NK-92 (cell line): ENCODE measurements around the gene ZFHX3.
"Not testable (repeated sequence)": the region's sequence is repeated elsewhere in the genome, so short reads cannot be mapped to it uniquely, and the experiment has no call there.

Source experiments
- DNase-seq: peaks from one replicate; lab custom pipeline; 2025; ENCODE audit not compliant: unreplicated experiment; lab: John Stamatoyannopoulos, UW

The ZFHX3 gene, protein sequence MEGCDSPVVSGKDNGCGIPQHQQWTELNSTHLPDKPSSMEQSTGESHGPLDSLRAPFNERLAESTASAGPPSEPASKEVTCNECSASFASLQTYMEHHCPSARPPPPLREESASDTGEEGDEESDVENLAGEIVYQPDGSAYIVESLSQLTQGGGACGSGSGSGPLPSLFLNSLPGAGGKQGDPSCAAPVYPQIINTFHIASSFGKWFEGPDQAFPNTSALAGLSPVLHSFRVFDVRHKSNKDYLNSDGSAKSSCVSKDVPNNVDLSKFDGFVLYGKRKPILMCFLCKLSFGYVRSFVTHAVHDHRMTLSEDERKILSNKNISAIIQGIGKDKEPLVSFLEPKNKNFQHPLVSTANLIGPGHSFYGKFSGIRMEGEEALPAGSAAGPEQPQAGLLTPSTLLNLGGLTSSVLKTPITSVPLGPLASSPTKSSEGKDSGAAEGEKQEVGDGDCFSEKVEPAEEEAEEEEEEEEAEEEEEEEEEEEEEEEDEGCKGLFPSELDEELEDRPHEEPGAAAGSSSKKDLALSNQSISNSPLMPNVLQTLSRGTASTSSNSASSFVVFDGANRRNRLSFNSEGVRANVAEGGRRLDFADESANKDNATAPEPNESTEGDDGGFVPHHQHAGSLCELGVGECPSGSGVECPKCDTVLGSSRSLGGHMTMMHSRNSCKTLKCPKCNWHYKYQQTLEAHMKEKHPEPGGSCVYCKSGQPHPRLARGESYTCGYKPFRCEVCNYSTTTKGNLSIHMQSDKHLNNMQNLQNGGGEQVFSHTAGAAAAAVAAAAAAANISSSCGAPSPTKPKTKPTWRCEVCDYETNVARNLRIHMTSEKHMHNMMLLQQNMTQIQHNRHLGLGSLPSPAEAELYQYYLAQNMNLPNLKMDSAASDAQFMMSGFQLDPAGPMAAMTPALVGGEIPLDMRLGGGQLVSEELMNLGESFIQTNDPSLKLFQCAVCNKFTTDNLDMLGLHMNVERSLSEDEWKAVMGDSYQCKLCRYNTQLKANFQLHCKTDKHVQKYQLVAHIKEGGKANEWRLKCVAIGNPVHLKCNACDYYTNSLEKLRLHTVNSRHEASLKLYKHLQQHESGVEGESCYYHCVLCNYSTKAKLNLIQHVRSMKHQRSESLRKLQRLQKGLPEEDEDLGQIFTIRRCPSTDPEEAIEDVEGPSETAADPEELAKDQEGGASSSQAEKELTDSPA (N-terminal part only)

DNA sequence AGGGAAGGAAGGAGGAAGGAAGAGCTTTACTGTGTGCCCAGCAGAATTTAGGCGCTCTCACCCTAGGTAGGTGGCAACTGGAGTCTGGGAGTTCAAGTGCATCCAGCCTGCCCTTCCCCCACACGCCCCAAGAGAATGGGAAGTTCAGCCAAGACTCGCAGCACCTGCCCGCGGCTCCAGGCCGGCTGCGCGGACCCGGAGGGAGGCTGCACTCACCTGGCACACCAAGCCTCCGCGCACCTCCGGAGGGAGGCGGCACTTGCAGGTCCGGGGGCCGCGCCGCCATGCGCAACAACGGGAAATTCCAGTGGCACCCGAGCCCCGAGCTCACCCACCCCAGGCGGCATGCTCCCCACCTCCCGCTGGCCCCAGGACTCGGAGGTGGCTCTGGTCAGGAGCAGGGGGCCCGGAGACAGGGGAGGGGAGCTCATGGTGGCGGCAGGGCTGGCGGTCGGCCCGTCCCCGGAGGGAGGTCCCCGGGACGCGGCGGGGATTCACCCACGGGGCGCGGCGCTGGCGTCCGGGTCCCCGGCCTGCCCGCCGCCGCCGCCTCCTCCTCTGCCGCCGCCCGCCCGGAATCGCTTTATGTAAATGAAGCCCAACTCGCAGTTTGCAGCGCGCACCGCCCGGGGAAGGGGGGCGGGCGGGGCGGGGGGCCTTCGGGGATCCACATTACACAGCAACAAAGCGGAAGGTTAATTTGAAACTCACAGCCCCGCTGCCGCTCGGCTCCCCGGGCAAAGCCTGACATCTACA lies at the start of gene ZFHX3:
Gene ZFHX3 (minus strand): TSS at position 593 of the 756 bp plus-strand sequence. CDS start 87,983 bp downstream, outside the sequence.
- no peak for DNase-seq

DNA sequence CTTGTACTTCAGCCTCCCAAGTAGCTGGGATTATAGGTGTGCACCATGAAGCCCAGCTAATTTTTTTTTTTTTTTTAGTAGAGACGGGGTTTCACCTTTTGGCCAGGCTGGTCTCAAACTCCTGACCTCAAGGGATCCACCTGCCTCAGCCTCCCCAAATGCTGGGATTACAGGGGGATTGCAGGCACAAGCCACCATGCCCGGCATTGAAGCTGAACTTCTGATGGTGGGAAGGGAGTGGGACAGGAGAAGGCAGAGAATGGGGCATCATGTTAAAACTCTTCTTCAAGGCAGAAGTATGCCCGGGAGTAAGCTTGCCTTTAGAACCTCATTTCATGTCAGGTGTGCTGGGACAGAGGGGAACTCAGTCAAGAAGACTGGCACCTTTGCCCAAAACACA lies 48.6 kb upstream of the ZFHX3 start:
- DNase-seq: no peak

DNA sequence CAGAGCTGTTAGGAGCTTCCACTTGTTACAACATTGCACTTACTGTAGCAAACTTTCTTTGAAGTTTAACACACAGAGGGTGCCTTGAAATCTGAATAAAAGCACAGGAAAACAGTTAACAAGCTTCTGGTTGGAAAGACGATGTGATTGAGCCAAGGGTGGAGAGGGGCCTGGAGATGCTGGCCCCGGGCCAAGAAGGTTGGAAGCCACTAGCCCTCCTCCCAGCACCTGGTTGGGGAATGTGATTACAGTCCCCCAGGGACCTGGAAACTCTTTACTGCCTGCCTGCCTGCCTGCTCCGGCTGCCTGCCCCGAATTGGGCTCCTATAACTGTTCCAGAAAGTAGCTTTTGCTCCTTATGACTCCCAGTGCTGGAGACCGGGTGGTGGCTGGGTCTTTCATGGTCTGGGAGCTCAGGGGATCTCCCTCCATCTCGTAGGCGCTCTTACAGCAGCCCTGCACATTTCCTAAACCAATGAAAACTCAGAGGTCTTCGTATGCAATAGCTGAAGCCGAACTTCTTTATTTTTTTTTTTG lies 48.0 kb upstream of the ZFHX3 start:
- no peak for DNase-seq

DNA sequence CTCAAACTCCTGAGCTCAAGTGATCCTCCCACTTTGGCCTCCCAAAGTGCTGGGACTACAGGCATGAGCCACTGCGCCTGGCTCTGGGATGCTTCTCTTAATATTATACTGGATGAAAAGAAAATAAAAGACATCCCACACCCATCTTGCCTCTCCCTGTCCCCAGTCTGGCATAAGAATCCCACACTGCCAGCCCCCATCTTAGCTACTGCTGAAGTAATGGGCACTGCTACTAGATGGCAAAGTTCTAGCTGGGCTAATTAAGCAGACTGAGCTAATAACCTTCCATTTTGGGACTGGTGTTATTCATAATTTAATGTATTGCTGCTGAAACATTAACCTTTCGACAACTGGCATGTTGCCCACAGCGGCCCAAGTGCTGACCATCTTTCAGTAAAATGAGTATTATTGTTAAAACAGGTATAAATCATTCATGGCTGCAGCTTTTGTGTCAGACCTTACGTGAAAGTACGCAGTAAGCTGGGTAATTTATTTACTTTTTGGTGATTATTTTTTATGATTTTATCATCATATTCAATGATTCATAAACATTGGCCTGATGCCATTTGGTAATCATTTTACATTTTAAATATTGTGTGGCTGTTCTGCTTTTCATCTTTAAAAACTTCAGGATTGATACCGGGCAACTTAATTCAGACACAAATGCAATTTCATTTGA lies 47.4 kb upstream of the ZFHX3 start:
- no peak for DNase-seq

DNA sequence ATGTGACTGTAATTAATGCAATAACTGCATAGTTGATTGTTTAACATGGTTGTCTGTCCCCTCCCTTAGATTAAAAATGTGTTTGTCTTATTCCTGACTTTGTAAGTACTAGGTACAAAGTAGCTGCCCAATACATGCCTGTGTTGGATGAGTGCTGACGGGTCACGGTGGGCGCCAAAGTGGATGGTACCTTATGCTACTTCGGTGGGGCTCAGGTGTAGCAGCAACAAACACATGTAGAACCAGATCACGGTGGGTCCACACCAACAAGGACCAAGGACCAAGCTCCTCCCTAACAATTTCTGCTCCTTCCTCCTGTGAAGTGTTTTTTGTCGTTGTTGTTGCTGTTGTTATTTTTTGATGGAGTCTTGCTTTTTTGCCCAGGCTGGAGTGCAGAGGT lies 46.4 kb upstream of the ZFHX3 start:
- DNase-seq: no peak

DNA sequence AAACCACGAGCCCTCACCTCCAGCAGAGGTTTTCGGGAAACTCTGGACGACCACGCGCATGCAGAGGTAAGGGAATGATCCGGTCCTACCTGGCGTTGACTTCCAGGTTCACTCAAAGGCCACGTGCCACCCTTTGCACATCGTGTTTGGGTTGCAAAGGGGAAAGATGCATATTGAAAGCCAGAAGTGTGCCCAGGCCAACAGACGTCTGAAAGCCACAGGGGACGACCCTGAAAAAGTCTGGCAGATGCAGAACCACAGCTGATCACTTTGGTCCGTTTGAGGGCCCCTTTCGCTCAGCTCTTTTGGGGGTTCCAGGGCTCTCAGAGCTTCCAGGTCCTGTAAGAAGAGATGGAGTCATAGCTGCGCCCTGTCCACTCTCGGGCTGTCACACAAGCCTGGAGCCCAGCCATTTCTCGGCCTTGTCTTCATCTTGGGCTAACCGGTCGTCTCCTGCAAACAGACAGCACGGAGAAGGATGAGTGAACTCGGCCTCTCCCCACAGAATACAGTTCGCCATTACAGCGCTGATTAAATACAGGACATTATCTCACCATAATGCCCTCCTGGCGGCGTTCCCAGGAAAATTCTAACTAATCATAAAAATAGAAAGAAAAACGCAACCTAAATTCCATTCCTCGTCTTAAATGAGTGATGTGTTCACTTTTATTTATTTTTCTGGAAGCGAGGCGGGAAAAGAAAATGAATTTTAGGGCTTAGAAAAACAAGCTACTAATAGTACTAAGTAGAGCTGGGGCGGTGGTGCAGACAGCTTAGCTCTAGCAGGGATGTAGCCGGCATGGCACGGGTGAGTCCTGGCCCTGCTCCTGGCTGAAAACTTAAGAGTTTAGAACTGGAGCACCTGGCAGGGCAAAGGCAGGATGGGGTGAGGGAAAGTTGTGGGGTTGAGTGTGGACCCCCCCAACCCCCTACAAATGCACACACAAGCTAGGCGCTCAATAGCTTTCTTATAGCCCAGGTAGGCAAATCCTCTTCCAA lies 45.5 kb upstream of the ZFHX3 start:
- DNase-seq: no peak

DNA sequence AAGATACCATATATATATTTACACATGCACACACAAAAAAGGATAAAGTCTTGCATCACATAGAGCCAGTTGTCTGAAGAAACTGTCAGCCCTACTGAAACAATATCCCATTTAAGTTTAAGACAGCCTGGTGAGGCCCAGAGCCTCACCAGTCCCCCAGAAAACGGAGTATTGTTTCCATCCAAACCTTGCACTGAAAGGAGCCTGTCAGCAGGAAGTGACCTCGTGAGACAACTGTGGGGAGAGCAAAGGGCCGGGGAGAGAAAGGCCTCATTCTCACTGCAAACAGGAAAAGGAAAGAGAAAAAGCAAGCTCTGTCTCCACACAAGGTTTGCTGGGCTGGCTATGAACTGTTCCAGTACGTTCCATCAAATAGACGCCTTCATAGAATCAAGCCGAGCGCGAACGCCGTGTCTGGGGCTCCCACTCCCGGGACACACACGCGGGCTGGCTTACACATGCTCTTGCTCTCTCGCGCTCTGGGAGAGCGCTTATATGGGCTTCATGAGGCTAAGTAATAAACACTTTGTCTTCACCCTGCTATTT lies 44.4 kb upstream of the ZFHX3 start:
- no peak for DNase-seq

DNA sequence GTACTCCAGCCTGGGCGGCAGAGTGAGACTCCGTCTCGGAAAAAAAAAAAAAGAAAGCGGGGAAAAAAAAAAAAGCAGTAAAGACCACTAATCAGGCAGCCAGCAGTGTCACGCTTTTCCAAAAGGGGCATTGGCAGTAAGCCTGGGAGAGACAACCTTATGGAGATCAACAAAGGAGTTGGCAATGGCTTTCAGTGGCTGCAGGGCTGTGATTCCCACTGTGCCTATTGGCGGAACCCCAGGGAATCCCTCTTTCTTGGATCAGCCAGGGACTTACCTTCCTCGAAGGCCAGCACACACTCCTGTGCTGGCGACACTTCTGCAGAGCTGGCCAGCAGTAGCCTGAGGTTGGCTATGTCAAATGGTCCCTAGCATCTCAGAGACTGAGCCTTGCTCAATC lies 43.2 kb upstream of the ZFHX3 start:
- no peak for DNase-seq

DNA sequence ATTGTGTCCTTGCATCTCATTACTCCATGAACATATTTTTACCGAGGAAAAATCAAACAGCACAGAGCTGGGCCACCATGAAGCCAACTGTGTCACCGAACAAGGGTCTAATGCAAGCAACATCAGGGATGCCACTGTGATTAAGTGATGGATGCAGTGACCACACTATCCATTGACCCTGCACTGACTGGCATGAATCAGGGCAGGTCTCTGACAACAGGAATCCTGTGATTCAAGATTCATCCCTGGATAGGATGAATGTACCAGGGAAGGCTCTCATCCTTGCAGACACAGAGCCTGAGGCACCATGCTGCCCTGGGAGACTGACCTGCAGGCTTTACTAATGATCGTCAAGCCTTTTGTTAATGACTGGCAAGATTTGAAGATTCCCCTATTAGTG lies 41.5 kb upstream of the ZFHX3 start:
- DNase-seq: no peak

DNA sequence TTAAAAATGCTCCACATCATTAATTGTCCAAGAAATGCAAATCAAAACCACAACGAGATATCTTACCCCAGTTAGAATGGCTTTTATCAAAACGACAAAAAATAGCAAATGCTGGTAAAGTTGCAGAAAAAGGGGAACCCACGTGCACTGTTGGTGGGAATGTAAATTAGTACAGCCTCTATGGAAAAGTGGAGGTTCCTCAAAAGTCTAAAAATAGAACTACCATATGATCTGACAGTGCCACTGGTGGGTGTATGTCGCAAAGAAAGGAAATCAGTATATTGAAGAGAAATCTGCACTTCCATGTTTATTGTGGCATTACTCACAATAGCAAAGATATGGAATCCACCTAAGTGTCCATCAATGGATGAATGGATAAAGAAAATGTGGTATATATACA lies 38.2 kb upstream of the ZFHX3 start:
- DNase-seq: no peak

DNA sequence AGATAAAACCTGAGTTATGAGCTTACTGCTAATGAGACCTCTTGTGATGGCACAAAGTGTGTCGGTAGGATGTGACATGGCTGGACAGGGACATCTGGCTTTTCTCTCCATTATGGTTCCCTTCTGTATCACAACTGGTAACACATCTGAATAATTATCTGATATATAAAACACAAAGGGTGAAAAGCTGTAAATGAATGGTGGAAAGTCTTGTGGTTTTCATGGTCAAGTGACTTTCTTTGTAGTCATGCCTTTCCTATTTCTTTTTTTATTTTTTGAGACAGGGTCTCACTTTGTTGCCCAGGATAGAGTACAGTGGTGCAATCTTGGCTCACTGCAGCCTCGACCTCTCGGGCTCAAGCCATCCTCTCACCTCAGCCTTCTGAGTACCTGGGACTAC lies 35.3 kb upstream of the ZFHX3 start:
- no peak for DNase-seq

DNA sequence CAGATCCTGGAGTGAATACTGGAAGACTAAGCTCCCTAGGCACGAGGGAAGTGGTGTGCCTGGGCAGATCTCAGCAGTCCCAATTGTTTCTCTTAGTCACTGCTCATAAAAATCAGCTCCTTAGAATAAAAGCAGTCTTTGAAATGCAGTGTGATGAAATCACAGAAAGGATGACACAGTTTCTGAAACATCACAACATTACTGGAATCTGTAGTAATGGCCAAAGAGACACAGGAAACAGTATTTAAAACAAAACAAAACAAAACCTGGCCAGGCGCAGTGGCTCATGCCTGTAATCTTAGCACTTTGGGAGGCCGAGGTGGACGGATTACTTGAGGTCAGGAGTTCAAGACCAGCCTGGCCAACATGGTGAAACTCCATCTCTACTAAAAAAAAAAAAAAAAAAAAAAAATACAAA lies 34.7 kb upstream of the ZFHX3 start:
- DNase-seq: not testable (repeated sequence)

DNA sequence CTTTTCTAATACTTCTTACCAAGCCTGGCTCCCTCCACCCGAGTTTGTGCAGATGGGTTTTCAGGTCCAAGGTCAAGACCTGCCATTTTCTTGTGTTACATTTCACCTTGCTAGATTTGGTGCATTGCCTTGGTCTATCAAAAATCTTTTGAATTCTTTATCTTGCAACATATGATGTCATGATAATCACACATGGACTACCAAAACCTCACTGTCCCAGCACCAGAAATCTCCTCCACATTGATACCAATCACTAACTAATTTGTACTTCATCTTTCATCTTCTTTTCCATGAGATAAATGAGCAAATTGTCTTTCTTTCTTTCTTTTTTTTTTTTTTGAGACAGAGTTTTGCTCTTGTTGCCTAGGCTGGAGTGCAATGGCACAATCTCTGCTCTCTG lies 33.0 kb upstream of the ZFHX3 start:
- DNase-seq: no peak

DNA sequence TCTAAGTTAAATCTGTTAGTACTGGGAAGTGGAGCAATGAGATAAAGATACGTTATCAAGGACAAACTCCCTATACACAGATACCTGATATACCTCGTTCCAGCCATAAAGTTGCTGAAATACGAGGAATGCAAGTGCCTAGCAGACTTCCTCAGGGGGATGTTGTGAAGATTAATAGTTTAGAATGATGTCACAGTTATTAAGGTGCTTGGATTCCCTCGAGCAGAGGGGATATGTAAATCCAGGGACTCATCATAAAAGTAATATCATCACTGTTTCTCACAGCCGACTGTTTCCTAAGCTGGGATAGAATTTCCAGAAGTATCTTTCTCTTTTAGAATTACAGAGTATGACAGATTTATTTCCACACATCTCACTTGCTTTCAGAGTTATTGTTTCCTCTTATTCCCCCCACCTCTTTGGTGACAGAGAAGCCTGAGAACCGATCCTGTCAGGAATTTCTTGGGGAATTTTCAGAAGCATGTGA lies 28.4 kb upstream of the ZFHX3 start:
- DNase-seq: no peak

DNA sequence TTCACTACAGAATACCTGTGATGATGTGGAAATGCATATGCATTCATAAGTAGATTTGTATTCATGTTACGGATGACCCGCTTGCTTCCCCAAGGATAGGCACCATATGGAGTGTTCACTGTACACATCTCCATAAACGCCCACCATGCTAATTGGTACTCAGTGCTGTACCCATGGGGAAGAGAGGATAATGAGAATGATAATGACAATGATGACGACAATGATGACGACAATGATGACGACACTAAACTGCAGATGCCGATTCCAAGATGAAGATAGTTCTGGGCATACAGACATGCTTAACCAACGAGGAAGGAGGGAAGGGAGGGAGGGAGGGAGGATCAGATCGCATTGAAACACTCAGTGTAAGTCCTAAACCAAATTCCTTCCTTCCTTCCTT lies 26.5 kb upstream of the ZFHX3 start:
- DNase-seq: no peak

DNA sequence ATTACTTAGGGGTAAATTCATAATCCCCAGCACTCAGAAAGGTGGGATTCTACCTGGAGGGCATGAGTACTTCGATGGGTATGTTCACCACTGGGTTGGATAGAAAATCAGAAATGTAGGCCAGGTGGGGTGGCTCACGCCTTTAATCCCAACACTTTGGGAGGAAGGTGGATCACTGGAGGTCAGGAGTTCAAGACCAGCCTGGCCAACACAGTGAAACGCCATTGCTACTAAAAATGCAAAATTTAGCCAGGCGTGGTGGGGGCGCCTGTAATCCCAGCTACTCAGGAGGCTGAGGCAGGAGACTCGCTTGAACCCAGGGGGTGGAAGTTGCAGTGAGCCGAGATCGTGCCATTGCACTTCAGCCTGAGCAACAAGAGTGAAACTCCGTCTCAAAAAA lies 24.1 kb upstream of the ZFHX3 start:
- not testable (repeated sequence) for DNase-seq

DNA sequence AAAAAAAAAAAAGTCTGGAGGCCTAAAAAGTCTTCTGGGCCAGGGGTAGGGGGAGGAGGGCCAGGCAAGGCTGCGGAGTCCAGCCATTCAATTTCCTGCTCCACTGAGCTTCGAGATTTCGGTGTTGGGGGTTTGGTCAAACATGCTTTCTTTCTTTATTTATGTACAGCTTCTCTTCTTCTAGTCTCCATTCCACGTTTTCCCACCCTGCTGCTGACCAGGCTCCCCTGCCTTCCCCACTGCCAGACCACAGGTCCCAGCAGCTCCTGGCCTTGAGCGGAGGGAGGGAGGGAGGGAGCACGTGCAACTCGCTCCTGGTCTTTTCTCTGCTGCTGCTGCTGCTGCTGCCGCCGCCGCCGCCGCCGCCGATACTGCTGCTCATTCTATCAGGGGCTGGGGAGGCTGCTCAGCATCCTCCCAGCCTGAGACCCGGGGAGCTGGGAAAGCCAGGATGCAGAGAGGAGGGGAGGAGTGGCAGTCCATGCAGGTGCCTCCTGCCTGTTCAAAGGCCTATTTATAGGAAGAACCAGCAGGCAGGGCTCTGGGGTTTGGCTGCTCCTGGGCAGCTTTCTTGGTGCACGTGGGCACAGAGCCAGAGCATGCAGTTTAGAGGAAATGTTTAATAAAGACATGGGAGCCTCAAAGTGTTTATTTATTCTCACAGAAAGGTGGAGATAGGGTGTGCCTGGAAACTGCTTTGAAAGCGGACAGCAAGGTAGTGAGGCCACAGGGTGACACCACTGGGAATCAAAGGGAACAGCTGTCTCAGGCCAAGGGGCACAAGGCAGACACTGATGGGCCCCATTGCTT lies 23.4 kb upstream of the ZFHX3 start:
- no peak for DNase-seq
